Stimulated activated CD4-positive, alpha-beta T cell treated with anti-CD3 and anti-CD28 coated beads, Interleukin-12 subunit alpha, Interleukin-12 subunit beta, amount 100 ng/mL, for 48 hours (primary cell): ENCODE measurements around the gene CCT2.

Source experiments
- DNase-seq, 3 donors: peaks; one replicate each; pipeline ENCODE4 v3.0.0-alpha.2; 2020; ENCODE audit warnings: low read depth in 2 of 3, low spot score in 1 of 3

The CCT2 gene

GRCh38 chr12:69639400-69640016, 54.2 kb downstream of the CCT2 start:
- DNase-seq: peak; percentile 44 to 53 (median 50)

- no peak for DNase-seq
Measured at GRCh38 chr12:69641546-69641945, 56.3 kb downstream of the CCT2 start.

- no peak for DNase-seq
Measured at GRCh38 chr12:69642531-69642930, 57.3 kb downstream of the CCT2 start.

GRCh38 chr12:69644511-69644910, 59.3 kb downstream of the CCT2 start:
- no peak for DNase-seq

GRCh38 chr12:69645031-69645430, 59.8 kb downstream of the CCT2 start:
- no peak for DNase-seq

GRCh38 chr12:69647178-69647577, 61.9 kb downstream of the CCT2 start:
- no peak for DNase-seq

- DNase-seq: no peak
Measured at GRCh38 chr12:69648476-69648875, 63.2 kb downstream of the CCT2 start.

GRCh38 chr12:69649529-69649928, 64.3 kb downstream of the CCT2 start:
- no peak for DNase-seq
